HepG2 (cell line): ENCODE results near the gene THAP3. TPM values are rescaled to one million over a fixed set of nuclear protein-coding genes. Genes with fewer than 3 reads are reported as not detected.
A peak's percentile ranks its signal among the peaks of the same experiment; 100 is the strongest.

Experiments used
- ARID2 ChIP-seq: sonication (generic); formaldehyde crosslinking; IDR thresholded peaks from 2 replicates; pipeline ENCODE4 v1.8.1; 2022; ENCODE audit warnings: mild to moderate bottlenecking, missing genetic modification reagents, borderline replicate concordance
- BORCS8-MEF2B ChIP-seq: sonication (generic); formaldehyde crosslinking; IDR thresholded peaks from 2 replicates; pipeline ENCODE4 v1.8.0; 2022; ENCODE audit warnings: mild to moderate bottlenecking, missing genetic modification reagents
- CHCHD3 ChIP-seq: sonication (generic); formaldehyde crosslinking; IDR thresholded peaks from 2 replicates; pipeline ENCODE4 v1.8.0; 2022; ENCODE audit warnings: mild to moderate bottlenecking, missing genetic modification reagents, moderate library complexity
- EED ChIP-seq: sonication (generic); formaldehyde crosslinking; IDR thresholded peaks from 2 replicates; pipeline ENCODE4 v1.5.0; 2020; ENCODE audit warnings: mild to moderate bottlenecking, missing genetic modification reagents
- ELF3 ChIP-seq: IDR thresholded peaks from 2 replicates; pipeline ENCODE4 v1.6.1; 2016; ENCODE audit warnings: missing genetic modification reagents, missing compliant biosample characterization
- ETV6 ChIP-seq: sonication (generic); formaldehyde crosslinking; conservative IDR thresholded peaks from 2 replicates; pipeline ENCODE4 v1.4.0; 2020; ENCODE audit warnings: missing genetic modification reagents
- JUNB ChIP-seq: sonication (generic); formaldehyde crosslinking; IDR thresholded peaks from 2 replicates; pipeline ENCODE4 v1.8.0; 2022; ENCODE audit warnings: missing genetic modification reagents, mild to moderate bottlenecking, borderline replicate concordance
- KDM4B ChIP-seq: sonication (generic); formaldehyde crosslinking; IDR thresholded peaks from 2 replicates; pipeline ENCODE4 v1.4.0; 2020; ENCODE audit warnings: missing genetic modification reagents
- MAF1 ChIP-seq: sonication (generic); formaldehyde crosslinking; IDR thresholded peaks from 2 replicates; pipeline ENCODE4 v1.5.0; 2020; ENCODE audit warnings: missing genetic modification reagents, borderline replicate concordance
- MBD4 ChIP-seq: IDR thresholded peaks from 2 replicates; pipeline ENCODE4 v1.6.1; 2012; ENCODE audit warnings: low read length, inconsistent platforms, borderline replicate concordance
- MXD4 ChIP-seq: IDR thresholded peaks from 2 replicates; pipeline ENCODE4 v1.6.1; 2016; ENCODE audit warnings: mild to moderate bottlenecking, missing biosample characterization, missing genetic modification reagents
- NFE2L1 ChIP-seq: sonication (generic); formaldehyde crosslinking; IDR thresholded peaks from 2 replicates; pipeline ENCODE4 v1.4.0; 2020; ENCODE audit warnings: missing genetic modification reagents, mild to moderate bottlenecking, borderline replicate concordance
- NFKBIZ ChIP-seq: IDR thresholded peaks from 2 replicates; pipeline ENCODE4 v1.6.1; 2018; ENCODE audit warnings: missing genetic modification reagents, missing compliant biosample characterization
- SOX6 ChIP-seq, 2 experiments: fragments of 450-650 bp in 1 of 2; sonication (generic) in 1 of 2; formaldehyde crosslinking in 1 of 2; IDR thresholded peaks; 2 replicates each; pipeline versions ENCODE4 v1.4.0 to v1.6.1; 2017 to 2020; ENCODE audit warnings: antibody characterized with exemption in 1 of 2, mild to moderate bottlenecking in 1 of 2, missing genetic modification reagents in 1 of 2
- SSRP1 ChIP-seq: IDR thresholded peaks from 2 replicates; pipeline ENCODE4 v1.6.1; 2016; ENCODE audit warnings: control low read depth
- TEAD3 ChIP-seq: optimal IDR thresholded peaks from 2 replicates; pipeline ENCODE3; 2016; ENCODE audit warnings: borderline replicate concordance
- ZNF235 ChIP-seq: sonication (generic); formaldehyde crosslinking; IDR thresholded peaks from 2 replicates; pipeline ENCODE4 v1.8.1; 2023; ENCODE audit warnings: mild to moderate bottlenecking, missing genetic modification reagents, borderline replicate concordance
- ZNF430 ChIP-seq: sonication (generic); formaldehyde crosslinking; IDR thresholded peaks from 2 replicates; pipeline ENCODE4 v1.9.0; 2021; ENCODE audit warnings: mild to moderate bottlenecking, missing genetic modification reagents
- ZNF570 ChIP-seq: sonication (generic); formaldehyde crosslinking; IDR thresholded peaks from 2 replicates; pipeline ENCODE4 v1.4.0; 2020; ENCODE audit warnings: mild to moderate bottlenecking, missing genetic modification reagents, borderline replicate concordance
- ZNF678 ChIP-seq: sonication (generic); formaldehyde crosslinking; IDR thresholded peaks from 2 replicates; pipeline ENCODE4 v1.4.0; 2020; ENCODE audit warnings: mild to moderate bottlenecking, missing genetic modification reagents
- ZNF781 ChIP-seq: sonication (generic); formaldehyde crosslinking; IDR thresholded peaks from 2 replicates; pipeline ENCODE4 v1.5.1; 2020; ENCODE audit warnings: borderline replicate concordance, mild to moderate bottlenecking, missing genetic modification reagents; ENCODE audit errors: not compliant biosample characterization
- ZNF790 ChIP-seq: sonication (generic); formaldehyde crosslinking; IDR thresholded peaks from 2 replicates; pipeline ENCODE4 v1.8.0; 2022; ENCODE audit warnings: missing genetic modification reagents, mild to moderate bottlenecking, borderline replicate concordance
- ZNF83 ChIP-seq: sonication (generic); formaldehyde crosslinking; IDR thresholded peaks from 2 replicates; pipeline ENCODE4 v1.4.0; 2020; ENCODE audit warnings: missing genetic modification reagents, mild to moderate bottlenecking, borderline replicate concordance
- polyA plus RNA-seq, 8 experiments: library from polyadenylated mRNA; depleted of rRNA in 3 of 8; stranded (reverse) in 7 of 8; unstranded in 1 of 8; fragments of >200 nt; fragmentation: Illumina TruSeq in 4 of 8; extraction: Trizol in 4 of 8; gene quantifications; 2 replicates each; pipeline versions ENCODE4 v1.2.1 to v1.2.3, GENCODE V29; 2011 to 2016; ENCODE audit warnings: low read depth in 4 of 8, missing spikeins in 1 of 8, mixed read lengths in 1 of 8; ENCODE audit not compliant: insufficient read depth in 1 of 8
- total RNA-seq, 5 experiments: library from RNA; depleted of rRNA; stranded (reverse); fragments of >200 nt; fragmentation: Illumina TruSeq; extraction: Trizol; gene quantifications; 2 replicates each; pipeline ENCODE4 v1.2.3, GENCODE V29; 2016; ENCODE audit warnings: low read depth in 1 of 5
- TF ChIP-seq, protein P1 (sequence below): IDR thresholded peaks from 2 replicates; pipeline ENCODE4 v1.6.1; 2016; ENCODE audit warnings: missing compliant biosample characterization, missing genetic modification reagents, borderline replicate concordance
- TF ChIP-seq, protein P2 (sequence below): sonication (generic); IDR thresholded peaks from 2 replicates; pipeline ENCODE4 v1.6.1; 2016; ENCODE audit warnings: low read depth, borderline replicate concordance
- TF ChIP-seq, protein P3 (sequence below): sonication (generic); formaldehyde crosslinking; conservative IDR thresholded peaks from 2 replicates; pipeline ENCODE4 v1.4.0; 2020; ENCODE audit warnings: missing genetic modification reagents
- TF ChIP-seq, protein P4 (sequence below): IDR thresholded peaks from 2 replicates; pipeline ENCODE4 v1.6.1; 2012; ENCODE audit warnings: inconsistent platforms

The THAP3 gene
- total and polyA plus RNA-seq, 2 of the 13 experiments (the other 11 are each of a cell fraction or from before 2014, with no cell fraction given): 10.3 to 14.9 TPM

DNA sequence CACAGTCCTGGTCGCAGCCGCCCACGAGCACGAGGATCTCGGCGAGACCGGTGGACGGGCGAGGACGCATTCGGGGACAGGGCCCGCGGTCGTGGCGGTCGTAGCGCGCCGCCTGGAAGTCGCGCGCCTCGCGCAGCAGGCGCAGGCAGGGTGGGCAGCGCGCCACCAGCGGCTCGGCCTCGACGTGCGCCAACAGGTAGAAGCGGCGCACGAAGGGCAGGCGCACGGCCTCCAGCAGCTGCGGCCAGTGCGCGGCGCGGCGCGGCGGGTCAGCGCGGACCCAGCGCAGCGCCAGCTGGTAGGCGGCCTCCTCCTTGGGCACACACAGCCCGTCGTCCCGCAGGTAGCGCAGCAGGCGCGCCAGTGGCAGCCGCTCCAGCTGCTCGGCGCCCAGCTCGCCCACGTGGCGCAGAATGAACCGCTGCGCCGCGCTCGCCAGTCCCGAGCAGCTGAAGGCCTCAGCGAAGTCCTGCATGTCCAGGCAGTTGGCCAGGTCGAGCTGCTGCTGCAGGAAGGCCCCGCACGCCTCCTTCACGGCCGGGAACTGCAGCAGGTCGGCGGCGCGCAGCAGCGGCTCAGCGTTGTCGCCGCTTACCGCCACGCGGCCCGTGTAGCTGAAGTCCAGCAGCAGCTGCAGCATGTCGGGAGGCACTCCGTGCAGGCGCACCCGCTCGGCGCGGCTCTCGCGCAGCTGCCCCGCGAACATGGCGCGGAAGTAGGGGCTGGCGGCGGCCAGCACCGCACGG lies 22.6 kb upstream of the THAP3 start (continued):
- TF ChIP-seq, protein P1, sequence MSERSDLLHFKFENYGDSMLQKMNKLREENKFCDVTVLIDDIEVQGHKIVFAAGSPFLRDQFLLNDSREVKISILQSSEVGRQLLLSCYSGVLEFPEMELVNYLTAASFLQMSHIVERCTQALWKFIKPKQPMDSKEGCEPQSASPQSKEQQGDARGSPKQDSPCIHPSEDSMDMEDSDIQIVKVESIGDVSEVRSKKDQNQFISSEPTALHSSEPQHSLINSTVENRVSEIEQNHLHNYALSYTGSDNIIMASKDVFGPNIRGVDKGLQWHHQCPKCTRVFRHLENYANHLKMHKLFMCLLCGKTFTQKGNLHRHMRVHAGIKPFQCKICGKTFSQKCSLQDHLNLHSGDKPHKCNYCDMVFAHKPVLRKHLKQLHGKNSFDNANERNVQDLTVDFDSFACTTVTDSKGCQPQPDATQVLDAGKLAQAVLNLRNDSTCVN (CRISPR knock-in tag): no peak
- TF ChIP-seq MXD4 (CRISPR knock-in tag) (peak; percentile 57), ELF3 (no peak), ZNF235 (peak; percentile 88; the same call in 1 of the 2 replicates), BORCS8-MEF2B (peak; percentile 19; the same call in 1 of the 2 replicates), CHCHD3 (peak; percentile 73; the same call in 1 of the 2 replicates), KDM4B (CRISPR knock-in tag) (no peak), EED (peak; percentile 45; the same call in 1 of the 2 replicates), TEAD3 (CRISPR knock-in tag) (no peak), SOX6 (IDR thresholded peaks at IDR 0.05) (no peak), SOX6 (CRISPR knock-in tag; IDR thresholded peaks at IDR 0.05) (no peak), ETV6 (CRISPR knock-in tag) (0 out of 2 replicates have a peak, but pooled peaks have one; percentile 13), ZNF678 (CRISPR knock-in tag) (no peak; the same call in 1 of the 2 replicates), NFKBIZ (CRISPR knock-in tag) (0 out of 2 replicates have a peak, but pooled peaks have one; percentile 5), MBD4 (no peak), ZNF790 (CRISPR knock-in tag) (peak; percentile 9; the same call in 1 of the 2 replicates), ZNF83 (CRISPR knock-in tag) (no peak; the same call in 1 of the 2 replicates), SSRP1 (CRISPR knock-in tag) (no peak), ZNF781 (CRISPR knock-in tag) (no peak), ZNF430 (no peak; the same call in 1 of the 2 replicates), ARID2 (no peak), MAF1 (CRISPR knock-in tag) (peak; percentile 84), NFE2L1 (CRISPR knock-in tag) (0 out of 2 replicates have a peak, but pooled peaks have one; percentile 39), ZNF570 (no peak), JUNB (no peak; the same call in 1 of the 2 replicates)
- TF ChIP-seq, protein P2, sequence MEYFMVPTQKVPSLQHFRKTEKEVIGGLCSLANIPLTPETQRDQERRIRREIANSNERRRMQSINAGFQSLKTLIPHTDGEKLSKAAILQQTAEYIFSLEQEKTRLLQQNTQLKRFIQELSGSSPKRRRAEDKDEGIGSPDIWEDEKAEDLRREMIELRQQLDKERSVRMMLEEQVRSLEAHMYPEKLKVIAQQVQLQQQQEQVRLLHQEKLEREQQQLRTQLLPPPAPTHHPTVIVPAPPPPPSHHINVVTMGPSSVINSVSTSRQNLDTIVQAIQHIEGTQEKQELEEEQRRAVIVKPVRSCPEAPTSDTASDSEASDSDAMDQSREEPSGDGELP: 0 out of 2 replicates have a peak, but pooled peaks have one; percentile 15
- TF ChIP-seq, protein P3, sequence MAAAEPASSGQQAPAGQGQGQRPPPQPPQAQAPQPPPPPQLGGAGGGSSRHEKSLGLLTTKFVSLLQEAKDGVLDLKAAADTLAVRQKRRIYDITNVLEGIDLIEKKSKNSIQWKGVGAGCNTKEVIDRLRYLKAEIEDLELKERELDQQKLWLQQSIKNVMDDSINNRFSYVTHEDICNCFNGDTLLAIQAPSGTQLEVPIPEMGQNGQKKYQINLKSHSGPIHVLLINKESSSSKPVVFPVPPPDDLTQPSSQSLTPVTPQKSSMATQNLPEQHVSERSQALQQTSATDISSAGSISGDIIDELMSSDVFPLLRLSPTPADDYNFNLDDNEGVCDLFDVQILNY (CRISPR knock-in tag): peak; percentile 49; the same call in 1 of the 2 replicates
- TF ChIP-seq, protein P4, sequence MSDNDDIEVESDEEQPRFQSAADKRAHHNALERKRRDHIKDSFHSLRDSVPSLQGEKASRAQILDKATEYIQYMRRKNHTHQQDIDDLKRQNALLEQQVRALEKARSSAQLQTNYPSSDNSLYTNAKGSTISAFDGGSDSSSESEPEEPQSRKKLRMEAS: peak; percentile 65
